Gastrocnemius medialis (tissue), 4 donors: ENCODE results near the gene ENTREP1.

Experiments used
- CTCF ChIP-seq, 5 experiments: fragments of 450-650 bp in 3 of 5; fragments of 200-600 bp in 2 of 5; sonication (generic) in 2 of 5; IDR thresholded peaks in 4 of 5; conservative IDR thresholded peaks in 1 of 5; 1 replicate in 4 of 5; 2 replicates in 1 of 5; pipeline ENCODE4 v1.5.1; 2016 to 2019; ENCODE audit warnings: antibody characterized with exemption in 5 of 5, mild to moderate bottlenecking in 3 of 5, moderate library complexity in 3 of 5
- POLR2A ChIP-seq, 2 donors: fragments of 450-650 bp; IDR thresholded peaks; one replicate each; pipeline ENCODE4 v1.6.1; 2017; ENCODE audit warnings: antibody characterized with exemption in 2 of 2, mild to moderate bottlenecking in 2 of 2, moderate library complexity in 2 of 2

DNA sequence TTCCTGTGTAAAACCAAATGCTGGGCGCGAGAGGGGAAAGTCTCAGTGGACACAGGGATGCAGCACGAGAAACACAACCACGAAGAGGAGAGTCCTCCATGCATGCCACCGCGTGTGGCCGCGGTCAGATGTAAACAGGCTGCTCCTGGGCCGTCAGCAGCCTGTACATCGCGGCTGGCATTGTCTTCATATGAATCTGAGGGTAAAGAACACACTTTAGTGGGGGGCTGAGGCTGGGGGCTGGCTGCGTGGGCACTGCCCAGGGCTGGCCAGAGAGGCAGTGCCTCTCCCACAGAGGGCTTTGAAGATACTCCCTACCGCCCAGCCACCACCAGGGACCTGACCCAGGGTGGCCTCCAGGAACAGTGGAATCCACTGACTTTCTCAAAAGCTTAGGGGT lies 106.2 kb downstream of the ENTREP1 start:
- TF ChIP-seq CTCF (IDR thresholded peaks at IDR 0.05 in 4 of 5, conservative IDR thresholded peaks at IDR 0.05 in 1 of 5) = no peak
- no peak for TF ChIP-seq POLR2A (IDR thresholded peaks at IDR 0.05)
